SK-N-SH (cell line): Measurements from ENCODE around the gene NAPB. TPM values are rescaled to one million over a fixed set of nuclear protein-coding genes. Genes with fewer than 3 reads are reported as not detected.

ENCODE experiments used
- CTCF ChIA-PET: fragments of 300-600, 350-600 bp; formaldehyde crosslinking; extraction: SDS; loops from one replicate; lab custom pipeline; 2021; lab: Yijun Ruan, JAX
- POLR2A ChIA-PET: fragments of 350-600 bp; sonication (Branson Sonifier 250); formaldehyde crosslinking; extraction: SDS; loops from one replicate; lab custom pipeline; 2020; ENCODE audit warnings: antibody characterized with exemption, inconsistent platforms; lab: Yijun Ruan, JAX
- DNase-seq: peaks from one replicate; pipeline ENCODE4 v3.0.0; 2012
- H2AFZ ChIP-seq: fragments of 200-600 bp; sonication (generic); 2 replicates; pipeline ENCODE4 v1.8.1; 2016; ENCODE audit warnings: antibody characterized with exemption, mild to moderate bottlenecking, low read depth
- H3F3A ChIP-seq: fragments of 200-600 bp; sonication (generic); replicated peaks from 2 replicates; pipeline ENCODE3; 2016; ENCODE audit warnings: antibody characterized with exemption, mild to moderate bottlenecking; ENCODE audit not compliant: insufficient read depth
- H3K27ac ChIP-seq, 2 experiments: fragments of 200-500 bp in 1 of 2; fragments of 200-600 bp in 1 of 2; sonication (Bioruptor generic) in 1 of 2; sonication (generic), shearing (Covaris generic) in 1 of 2; 2 replicates each; pipeline versions ENCODE4 v1.5.1 to v1.6.1; 2014 to 2016; ENCODE audit warnings: low read depth in 2 of 2, inconsistent platforms in 1 of 2, low read length in 1 of 2, mild to moderate bottlenecking in 1 of 2, mixed read lengths in 1 of 2
- H3K27me3 ChIP-seq: fragments of 200-600 bp; sonication (generic), shearing (Covaris generic); 2 replicates; pipeline ENCODE4 v1.6.1; 2016; ENCODE audit warnings: mixed run types; ENCODE audit not compliant: insufficient read depth
- H3K36me3 ChIP-seq, 2 experiments: fragments of 200-500 bp in 1 of 2; fragments of 200-600 bp in 1 of 2; sonication (Bioruptor generic) in 1 of 2; sonication (generic) in 1 of 2; replicated peaks in 1 of 2; 2 replicates each; pipeline versions ENCODE3 to v1.5.1; 2014 to 2016; ENCODE audit warnings: low read length in 1 of 2, mild to moderate bottlenecking in 1 of 2; ENCODE audit not compliant: insufficient read depth in 2 of 2, control insufficient read depth in 1 of 2
- H3K4me1 ChIP-seq, 2 experiments: fragments of 200-500 bp in 1 of 2; fragments of 200-600 bp in 1 of 2; sonication (Bioruptor generic) in 1 of 2; sonication (generic), shearing (Covaris generic) in 1 of 2; 2 replicates each; pipeline versions ENCODE4 v1.5.1 to v1.6.1; 2014 to 2016; ENCODE audit warnings: low read depth in 1 of 2, low read length in 1 of 2, mixed run types in 1 of 2; ENCODE audit not compliant: insufficient read depth in 2 of 2, control insufficient read depth in 1 of 2
- H3K4me2 ChIP-seq: fragments of 200-600 bp; sonication (generic), shearing (Covaris generic); 2 replicates; pipeline ENCODE4 v1.6.1; 2017; ENCODE audit warnings: mixed run types
- H3K4me3 ChIP-seq, 2 experiments: fragments of 200-500 bp in 1 of 2; fragments of 200-600 bp in 1 of 2; sonication (Bioruptor generic) in 1 of 2; sonication (generic), shearing (Covaris generic) in 1 of 2; 2 replicates each; pipeline versions ENCODE4 v1.5.1 to v1.8.1; 2014 to 2016; ENCODE audit warnings: low read depth in 2 of 2, inconsistent platforms in 1 of 2, low read length in 1 of 2, mild to moderate bottlenecking in 1 of 2, mixed read lengths in 1 of 2, moderate library complexity in 1 of 2
- H3K79me2 ChIP-seq: fragments of 200-600 bp; sonication (generic); 2 replicates; pipeline ENCODE4 v1.8.1; 2017; ENCODE audit warnings: mild to moderate bottlenecking; ENCODE audit not compliant: insufficient read depth
- H3K9ac ChIP-seq: fragments of 200-600 bp; sonication (generic); 2 replicates; pipeline ENCODE4 v1.6.1; 2017; ENCODE audit warnings: mixed run types
- H3K9me2 ChIP-seq: fragments of 200-600 bp; sonication (generic); 2 replicates; pipeline ENCODE4 v1.6.1; 2017; ENCODE audit warnings: mixed run types
- H3K9me3 ChIP-seq: fragments of 200-600 bp; sonication (generic); 2 replicates; pipeline ENCODE4 v1.6.1; 2017; ENCODE audit warnings: mixed run types, mild to moderate bottlenecking, moderate library complexity
- H4K20me1 ChIP-seq: fragments of 200-600 bp; sonication (generic); 2 replicates; pipeline ENCODE4 v1.6.1; 2017; ENCODE audit warnings: mild to moderate bottlenecking, mixed run types; ENCODE audit not compliant: insufficient read depth
- CHD2 ChIP-seq: fragments of 150-350 bp; IDR thresholded peaks from 2 replicates; pipeline ENCODE4 v1.6.1; 2018; ENCODE audit warnings: low read length; ENCODE audit not compliant: partially characterized antibody
- ELF1 ChIP-seq: IDR thresholded peaks from 2 replicates; pipeline ENCODE4 v1.4.0; 2012
- EP300 ChIP-seq, 2 experiments: IDR thresholded peaks; 2 replicates each; pipeline versions ENCODE4 v1.4.0 to v1.6.1; 2012; ENCODE audit warnings: borderline replicate concordance in 1 of 2, low read depth in 1 of 2, low read length in 1 of 2
- FOSL2 ChIP-seq: IDR thresholded peaks from 2 replicates; pipeline ENCODE4 v1.4.0; 2012; ENCODE audit warnings: low read depth, mild to moderate bottlenecking, moderate library complexity, borderline replicate concordance
- FOXJ3 ChIP-seq: sonication (generic); formaldehyde crosslinking; IDR thresholded peaks from 2 replicates; pipeline ENCODE4 v1.5.1; 2020; ENCODE audit warnings: mild to moderate bottlenecking, missing genetic modification reagents
- FOXM1 ChIP-seq: IDR thresholded peaks from 2 replicates; pipeline ENCODE4 v1.4.0; 2012; ENCODE audit warnings: low read depth, mild to moderate bottlenecking
- GABPA ChIP-seq: IDR thresholded peaks from 2 replicates; pipeline ENCODE4 v1.4.0; 2012; ENCODE audit warnings: low read depth, mild to moderate bottlenecking
- GATA2 ChIP-seq: sonication (generic); formaldehyde crosslinking; IDR thresholded peaks from 2 replicates; pipeline ENCODE4 v1.5.0; 2020; ENCODE audit warnings: mild to moderate bottlenecking, missing genetic modification reagents
- IRF3 ChIP-seq: fragments of 150-350 bp; IDR thresholded peaks from 2 replicates; pipeline ENCODE4 v1.6.1; 2016; ENCODE audit warnings: mild to moderate bottlenecking, low read depth, low read length
- JUND ChIP-seq: IDR thresholded peaks from 2 replicates; pipeline ENCODE4 v1.4.0; 2012
- MAX ChIP-seq: IDR thresholded peaks from 2 replicates; pipeline ENCODE4 v1.4.0; 2012; ENCODE audit warnings: low read depth
- MEF2A ChIP-seq: IDR thresholded peaks from 2 replicates; pipeline ENCODE4 v1.4.0; 2012; ENCODE audit warnings: low read depth, borderline replicate concordance
- MXI1 ChIP-seq: IDR thresholded peaks from 2 replicates; pipeline ENCODE4 v1.6.1; 2012; ENCODE audit warnings: mild to moderate bottlenecking, low read depth, low read length, improper control_type of control experiment
- PBX3 ChIP-seq: IDR thresholded peaks from 2 replicates; pipeline ENCODE4; 2012
- POLR2AphosphoS5 ChIP-seq: IDR thresholded peaks from 2 replicates; pipeline ENCODE4 v1.6.1; 2012; ENCODE audit warnings: low read depth, low read length
- RAD21 ChIP-seq: IDR thresholded peaks from 2 replicates; pipeline ENCODE4 v1.6.1; 2012; ENCODE audit warnings: mild to moderate bottlenecking, low read length
- RFX5 ChIP-seq: IDR thresholded peaks from 2 replicates; pipeline ENCODE4 v1.6.1; 2012; ENCODE audit warnings: mild to moderate bottlenecking, improper control_type of control experiment, low read length
- RXRA ChIP-seq: IDR thresholded peaks from 2 replicates; pipeline ENCODE4 v1.4.0; 2012; ENCODE audit warnings: low read depth, mild to moderate bottlenecking, borderline replicate concordance
- TAF1 ChIP-seq: IDR thresholded peaks from 2 replicates; pipeline ENCODE4 v1.6.1; 2012; ENCODE audit warnings: low read depth, mild to moderate bottlenecking, low read length, moderate library complexity, borderline replicate concordance
- USF1 ChIP-seq: IDR thresholded peaks from 2 replicates; pipeline ENCODE4 v1.4.0; 2012; ENCODE audit warnings: low read depth, borderline replicate concordance
- WGBS: methylation state at CpG from one replicate; pipeline ENCODE4 v1.1.6; 2017; ENCODE audit warnings: low lambda C conversion rate; 5-methylcytosine and 5-hydroxymethylcytosine counted together
- polyA plus RNA-seq, 3 experiments: library from polyadenylated mRNA; depleted of rRNA; stranded (reverse); fragments of >200 nt; gene quantifications; 2 replicates each; pipeline ENCODE4 v1.2.3, GENCODE V29; 2012

The NAPB gene
- polyA plus RNA-seq, 1 of the 3 experiments (the other 2 are of a cell fraction): 3.0 TPM

GRCh38 chr20:23407781-23408464 lies 13.4 kb downstream of the NAPB start:
- ChIA-PET POLR2A (no interaction called here), CTCF (no interaction called here)

More at GRCh38 chr20:23407781-23408464, 13.4 kb downstream of the NAPB start:
- H3K36me3 ChIP-seq: no peaks in the 10 kb centered on the region
- no peak overlapping the region for H2AFZ ChIP-seq
- no peaks in the 10 kb centered on the region for H3K27me3 ChIP-seq
- no peak overlapping the region for H3K9ac ChIP-seq
- H3F3A ChIP-seq: no peaks in the 10 kb centered on the region
- peaks cover 91% of the 10 kb centered on the region for H3K79me2 ChIP-seq
- no peaks in the 10 kb centered on the region for H3K9me3 ChIP-seq
- no peak overlapping the region for H3K4me3 ChIP-seq
- H3K27ac ChIP-seq: no peak overlapping the region
- peaks cover 33% of the 10 kb centered on the region for H4K20me1 ChIP-seq
- no peaks in the 10 kb centered on the region for H3K9me2 ChIP-seq
- no peaks in the 10 kb centered on the region; a peak in 2 of 4 replicates for H3K4me1 ChIP-seq
- WGBS: 97% methylated on average over 2 of the region's 2 CpGs
- no peak for DNase-seq
- no peak overlapping the region for H3K4me2 ChIP-seq
- no peak for TF ChIP-seq PBX3
- no peak for TF ChIP-seq TAF1
- no peak for TF ChIP-seq JUND
- no peak for TF ChIP-seq GATA2
- TF ChIP-seq MXI1: no peak
- no peak for TF ChIP-seq ELF1
- no peak for TF ChIP-seq CHD2
- TF ChIP-seq MEF2A: no peak
- TF ChIP-seq IRF3: no peak
- no peak for TF ChIP-seq MAX
- no peak for TF ChIP-seq FOXJ3 (CRISPR knock-in tag)
- no peak for TF ChIP-seq RFX5
- no peak for TF ChIP-seq FOXM1
- TF ChIP-seq RXRA: no peak
- no peak for TF ChIP-seq FOSL2
- no peak for TF ChIP-seq EP300 (IDR thresholded peaks at IDR 0.05; ENCODE audit: borderline replicate concordance in 1 of 2, low read depth in 1 of 2, low read length in 1 of 2)
- TF ChIP-seq RAD21: no peak
- no peak for TF ChIP-seq POLR2AphosphoS5
- no peak for TF ChIP-seq GABPA
- TF ChIP-seq USF1: no peak
